Tibial nerve (tissue), 3 donors: ENCODE measurements around the gene TRIM66.

ENCODE experiments used
- POLR2A ChIP-seq, 2 donors: fragments of 450-650 bp; IDR thresholded peaks; one replicate each; pipeline ENCODE4 v1.6.1; 2017; ENCODE audit warnings: antibody characterized with exemption in 2 of 2, mild to moderate bottlenecking in 2 of 2, moderate library complexity in 2 of 2
- TF ChIP-seq, protein P1 (sequence below), 5 experiments: fragments of 200-600 bp in 3 of 5; fragments of 450-650 bp in 2 of 5; sonication (generic) in 3 of 5; IDR thresholded peaks; one replicate each; pipeline ENCODE4 v1.5.1; 2016 to 2019; ENCODE audit warnings: antibody characterized with exemption in 5 of 5, mild to moderate bottlenecking in 3 of 5, moderate library complexity in 2 of 5

DNA sequence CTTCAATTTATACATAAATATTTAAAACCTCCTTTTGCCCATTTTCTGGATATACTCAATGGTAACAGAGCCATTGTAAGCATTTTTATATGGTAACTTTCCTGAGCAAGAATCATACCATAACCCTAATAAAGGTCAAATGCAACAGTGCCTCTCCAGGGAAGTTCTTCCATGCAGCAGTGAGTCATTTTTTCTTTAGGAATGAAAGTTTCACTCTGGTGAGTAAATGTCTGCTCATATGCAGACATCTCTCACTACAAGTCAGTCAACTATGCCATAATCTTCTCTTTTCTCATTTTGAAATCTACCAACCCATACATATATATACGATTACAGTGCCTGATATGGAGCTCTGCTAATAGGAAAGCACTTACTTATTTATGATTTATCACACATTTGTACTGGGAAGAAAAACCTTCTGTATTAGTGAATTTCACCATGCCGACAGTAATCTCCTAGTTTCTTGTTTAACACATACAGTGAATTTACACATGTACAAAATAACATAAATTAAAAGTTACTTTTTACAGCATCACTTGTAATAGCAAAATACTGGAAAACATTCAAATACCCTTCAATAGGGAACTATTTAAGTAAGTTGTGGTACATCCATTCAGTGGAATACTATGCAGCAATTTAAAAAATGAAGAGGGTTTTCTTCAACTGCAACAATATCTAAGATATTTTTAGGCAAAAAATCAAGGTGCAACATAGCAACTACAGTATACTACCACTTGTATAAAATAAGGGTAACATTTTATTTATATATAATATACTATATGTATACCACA is 104.5 kb downstream of the TRIM66 start:
- TF ChIP-seq POLR2A (IDR thresholded peaks at IDR 0.05), result no peak
- TF ChIP-seq, protein P1, sequence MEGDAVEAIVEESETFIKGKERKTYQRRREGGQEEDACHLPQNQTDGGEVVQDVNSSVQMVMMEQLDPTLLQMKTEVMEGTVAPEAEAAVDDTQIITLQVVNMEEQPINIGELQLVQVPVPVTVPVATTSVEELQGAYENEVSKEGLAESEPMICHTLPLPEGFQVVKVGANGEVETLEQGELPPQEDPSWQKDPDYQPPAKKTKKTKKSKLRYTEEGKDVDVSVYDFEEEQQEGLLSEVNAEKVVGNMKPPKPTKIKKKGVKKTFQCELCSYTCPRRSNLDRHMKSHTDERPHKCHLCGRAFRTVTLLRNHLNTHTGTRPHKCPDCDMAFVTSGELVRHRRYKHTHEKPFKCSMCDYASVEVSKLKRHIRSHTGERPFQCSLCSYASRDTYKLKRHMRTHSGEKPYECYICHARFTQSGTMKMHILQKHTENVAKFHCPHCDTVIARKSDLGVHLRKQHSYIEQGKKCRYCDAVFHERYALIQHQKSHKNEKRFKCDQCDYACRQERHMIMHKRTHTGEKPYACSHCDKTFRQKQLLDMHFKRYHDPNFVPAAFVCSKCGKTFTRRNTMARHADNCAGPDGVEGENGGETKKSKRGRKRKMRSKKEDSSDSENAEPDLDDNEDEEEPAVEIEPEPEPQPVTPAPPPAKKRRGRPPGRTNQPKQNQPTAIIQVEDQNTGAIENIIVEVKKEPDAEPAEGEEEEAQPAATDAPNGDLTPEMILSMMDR (IDR thresholded peaks at IDR 0.05), result no peak
